IMR-90 (cell line): ENCODE results near the gene TXNDC9.

Experiments used
- BHLHE40 ChIP-seq: fragments of 150-350 bp; IDR thresholded peaks from 2 replicates; pipeline ENCODE4 v1.6.1; 2016; ENCODE audit warnings: mild to moderate bottlenecking, low read depth, low read length
- CEBPB ChIP-seq: IDR thresholded peaks from 2 replicates; pipeline ENCODE4 v1.6.1; 2012; ENCODE audit warnings: low read depth, low read length, improper control_type of control experiment
- CHD1 ChIP-seq: IDR thresholded peaks from 2 replicates; pipeline ENCODE4 v1.6.1; 2012; ENCODE audit warnings: low read depth, low read length, improper control_type of control experiment
- CTCF ChIP-seq: conservative IDR thresholded peaks from 2 replicates; pipeline ENCODE4 v1.5.1; 2012; ENCODE audit warnings: mild to moderate bottlenecking, low read depth, low read length, improper control_type of control experiment
- FOS ChIP-seq: fragments of 150-350 bp; IDR thresholded peaks from 2 replicates; pipeline ENCODE4 v1.6.1; 2016; ENCODE audit warnings: low read depth, low read length
- MAFK ChIP-seq: IDR thresholded peaks from 2 replicates; pipeline ENCODE4 v1.6.1; 2012; ENCODE audit warnings: low read depth, low read length, improper control_type of control experiment
- MAZ ChIP-seq: IDR thresholded peaks from 2 replicates; pipeline ENCODE4 v1.6.1; 2012; ENCODE audit warnings: low read depth, mild to moderate bottlenecking, low read length, improper control_type of control experiment, moderate library complexity, borderline replicate concordance
- MXI1 ChIP-seq: IDR thresholded peaks from 2 replicates; pipeline ENCODE4 v1.6.1; 2012; ENCODE audit warnings: low read depth, mild to moderate bottlenecking, low read length, moderate library complexity, borderline replicate concordance
- POLR2A ChIP-seq: IDR thresholded peaks from 2 replicates; pipeline ENCODE4 v1.6.1; 2012; ENCODE audit warnings: mild to moderate bottlenecking, low read depth, low read length
- RAD21 ChIP-seq: IDR thresholded peaks from 2 replicates; pipeline ENCODE4 v1.6.1; 2012; ENCODE audit warnings: low read length, improper control_type of control experiment
- RCOR1 ChIP-seq: IDR thresholded peaks from 2 replicates; pipeline ENCODE4 v1.6.1; 2012; ENCODE audit warnings: mild to moderate bottlenecking, low read length, improper control_type of control experiment; ENCODE audit not compliant: insufficient replicate concordance
- RFX5 ChIP-seq: IDR thresholded peaks from 2 replicates; pipeline ENCODE4 v1.8.0; 2012; ENCODE audit warnings: low read depth, mild to moderate bottlenecking, low read length, moderate library complexity
- SMC3 ChIP-seq: fragments of 150-350 bp; IDR thresholded peaks from 2 replicates; pipeline ENCODE4 v1.6.1; 2016; ENCODE audit warnings: low read depth, mild to moderate bottlenecking, antibody characterized with exemption, low read length, moderate library complexity
- USF2 ChIP-seq: fragments of 150-350 bp; IDR thresholded peaks from 2 replicates; pipeline ENCODE4 v1.6.1; 2017; ENCODE audit warnings: mild to moderate bottlenecking, antibody characterized with exemption, low read length, low read depth

- TF ChIP-seq CTCF (no peak), FOS (no peak), POLR2A (no peak), BHLHE40 (no peak), RAD21 (no peak), CEBPB (no peak), USF2 (no peak), MXI1 (no peak), RFX5 (no peak), MAZ (no peak), CHD1 (no peak), RCOR1 (no peak), SMC3 (no peak), MAFK (no peak)
Measured at GRCh38 chr2:99377879-99378278, 41.7 kb upstream of the TXNDC9 start.
